HepG2 (cell line): ENCODE measurements around the gene ZDHHC16. TPM values are rescaled to one million over a fixed set of nuclear protein-coding genes. Genes with fewer than 3 reads are reported as not detected.

ENCODE experiments used
- ATAC-seq: fragments of 200-7000 bp; cut with Tn5 transposase; 3 replicates; pipeline ENCODE4 v1.9.1; 2020; ENCODE audit warnings: mild to moderate bottlenecking, moderate library complexity
- BruUV-seq: library from RNA; stranded (reverse); fragments of 400-500 nt; replicated peaks from 2 replicates; lab custom pipeline; 2021; lab: Mats Ljungman, UMichigan
- CTCF ChIA-PET: fragments of 300-600 bp; formaldehyde crosslinking; extraction: SDS; loops from one replicate; lab custom pipeline; 2021; ENCODE audit warnings: low total read pairs, inconsistent platforms, low intra/inter-chr PET ratio; lab: Yijun Ruan, JAX
- POLR2A ChIA-PET: fragments of 350-600 bp; sonication (Branson Sonifier 250); formaldehyde crosslinking; loops from one replicate; lab custom pipeline; 2020; ENCODE audit warnings: antibody characterized with exemption, inconsistent platforms; lab: Yijun Ruan, JAX
- DNase-seq: peaks from one replicate; pipeline ENCODE4 v3.0.0-alpha.2; 2015; ENCODE audit warnings: low spot score
- FAIRE-seq: peaks from 3 replicates; lab custom pipeline; 2011; peaks lifted over from hg19 to GRCh38; lab: Jason Lieb, UNC
- H2AFZ ChIP-seq: one replicate; pipeline ENCODE4 v1.6.1; 2011; ENCODE audit warnings: low read length, inconsistent platforms
- H3K27ac ChIP-seq: fragments of 300-600 bp; 3 replicates; pipeline ENCODE4 v1.8.0; 2011; ENCODE audit warnings: mixed run types, mild to moderate bottlenecking, mixed read lengths, low read length, inconsistent platforms; ENCODE audit not compliant: insufficient read depth; ENCODE audit errors: extremely low read length
- H3K27me3 ChIP-seq, 2 experiments: fragments of 200-600 bp in 1 of 2; 2 replicates in 1 of 2; 3 replicates in 1 of 2; pipeline versions ENCODE4 v1.6.0 to v1.8.0; 2011; ENCODE audit warnings: low read length in 2 of 2, mild to moderate bottlenecking in 2 of 2, moderate library complexity in 2 of 2, inconsistent platforms in 1 of 2; ENCODE audit not compliant: insufficient read depth in 2 of 2, control insufficient read depth in 1 of 2
- H3K36me3 ChIP-seq, 2 experiments: fragments of 200-600 bp in 1 of 2; replicated peaks in 1 of 2; 2 replicates in 1 of 2; 3 replicates in 1 of 2; pipeline versions ENCODE4 v1.5.1 to v1.8.0; 2011; ENCODE audit warnings: low read length in 2 of 2, inconsistent platforms in 1 of 2; ENCODE audit not compliant: insufficient read depth in 2 of 2, control insufficient read depth in 1 of 2
- H3K4me1 ChIP-seq: 2 replicates; pipeline ENCODE4 v1.5.1; 2012; ENCODE audit warnings: low read length, inconsistent platforms; ENCODE audit not compliant: insufficient read depth
- H3K4me2 ChIP-seq: 2 replicates; pipeline ENCODE4 v1.6.0; 2011; ENCODE audit warnings: low read depth, low read length, inconsistent platforms
- H3K4me3 ChIP-seq, 3 experiments: fragments of 200-600 bp in 1 of 3; sonication (generic), shearing (Covaris generic) in 1 of 3; replicated peaks in 1 of 3; 2 replicates each; pipeline ENCODE4 v1.5.1; 2011 to 2016; ENCODE audit warnings: low read length in 3 of 3, inconsistent platforms in 2 of 3, low read depth in 2 of 3, mild to moderate bottlenecking in 2 of 3, control low read depth in 1 of 3, mixed read lengths in 1 of 3; ENCODE audit not compliant: insufficient read depth in 1 of 3
- H3K79me2 ChIP-seq: one replicate; pipeline ENCODE4 v1.6.1; 2011; ENCODE audit warnings: low read length, inconsistent platforms; ENCODE audit not compliant: insufficient read depth
- H3K9ac ChIP-seq: 2 replicates; pipeline ENCODE4 v1.6.0; 2011; ENCODE audit warnings: mild to moderate bottlenecking, low read depth, low read length, inconsistent platforms; ENCODE audit not compliant: insufficient read depth
- H3K9me3 ChIP-seq: 2 replicates; pipeline ENCODE4 v1.5.1; 2012; ENCODE audit warnings: mild to moderate bottlenecking, low read length
- H4K20me1 ChIP-seq: 2 replicates; pipeline ENCODE4 v1.6.0; 2011; ENCODE audit warnings: inconsistent platforms, mild to moderate bottlenecking, low read length, moderate library complexity; ENCODE audit not compliant: insufficient read depth
- EP300 ChIP-seq, 3 experiments: sonication (generic) in 1 of 3; formaldehyde crosslinking in 1 of 3; IDR thresholded peaks; 2 replicates each; pipeline versions ENCODE4 v1.5.1 to v1.6.1; 2011 to 2020; ENCODE audit warnings: low read depth in 2 of 3, low read length in 2 of 3, borderline replicate concordance in 1 of 3, improper control_type of control experiment in 1 of 3, mild to moderate bottlenecking in 1 of 3, missing genetic modification reagents in 1 of 3, moderate library complexity in 1 of 3
- ETV6 ChIP-seq: sonication (generic); formaldehyde crosslinking; conservative IDR thresholded peaks from 2 replicates; pipeline ENCODE4 v1.4.0; 2020; ENCODE audit warnings: missing genetic modification reagents
- FOSL1 ChIP-seq: sonication (generic); formaldehyde crosslinking; IDR thresholded peaks from 2 replicates; pipeline ENCODE4 v1.9.0; 2021; ENCODE audit warnings: missing genetic modification reagents, borderline replicate concordance
- HINFP ChIP-seq: sonication (generic); formaldehyde crosslinking; IDR thresholded peaks from 2 replicates; pipeline ENCODE4 v1.4.0; 2020; ENCODE audit warnings: low read depth, mild to moderate bottlenecking, missing genetic modification reagents
- MLXIP ChIP-seq: sonication (generic); formaldehyde crosslinking; IDR thresholded peaks from 2 replicates; pipeline ENCODE4 v1.9.0; 2021; ENCODE audit warnings: missing genetic modification reagents, borderline replicate concordance
- NR3C1 ChIP-seq: sonication (generic); formaldehyde crosslinking; IDR thresholded peaks from 2 replicates; pipeline ENCODE4 v1.4.0; 2020; ENCODE audit warnings: missing genetic modification reagents
- PHF20 ChIP-seq: sonication (generic); formaldehyde crosslinking; IDR thresholded peaks from 2 replicates; pipeline ENCODE4 v1.5.0; 2020; ENCODE audit warnings: mild to moderate bottlenecking, missing genetic modification reagents
- RNF219 ChIP-seq: sonication (generic); formaldehyde crosslinking; IDR thresholded peaks from 2 replicates; pipeline ENCODE4 v1.5.0; 2020; ENCODE audit warnings: mild to moderate bottlenecking, missing genetic modification reagents
- SP5 ChIP-seq: IDR thresholded peaks from 2 replicates; pipeline ENCODE4 v1.6.1; 2016; ENCODE audit warnings: low read depth, borderline replicate concordance
- TBL1XR1 ChIP-seq: fragments of 150-350 bp; IDR thresholded peaks from 2 replicates; pipeline ENCODE4 v1.6.1; 2014; ENCODE audit warnings: borderline replicate concordance, low read length; ENCODE audit not compliant: partially characterized antibody
- ZBTB14 ChIP-seq: sonication (generic); formaldehyde crosslinking; IDR thresholded peaks from 2 replicates; pipeline ENCODE4 v1.4.0; 2020; ENCODE audit warnings: missing genetic modification reagents
- ZNF605 ChIP-seq: sonication (generic); formaldehyde crosslinking; IDR thresholded peaks from 2 replicates; pipeline ENCODE4 v1.8.0; 2022; ENCODE audit warnings: mild to moderate bottlenecking, missing genetic modification reagents
- ZNF891 ChIP-seq: sonication (generic); formaldehyde crosslinking; IDR thresholded peaks from 2 replicates; pipeline ENCODE4 v1.5.0; 2020; ENCODE audit warnings: mild to moderate bottlenecking, missing genetic modification reagents
- WGBS: methylation state at CpG from one replicate; pipeline ENCODE4 v1.1.6; 2017; ENCODE audit warnings: low lambda C conversion rate; 5-methylcytosine and 5-hydroxymethylcytosine counted together
- in situ Hi-C: cut with HindIII; loops from 2 replicates; pipeline ENCODE4 v1.10.0; 2017; ENCODE audit warnings: low pct_unique_long_range_greater_than_20kb; ENCODE audit not compliant: extremely low pct_ligation_motif_present
- intact Hi-C: fragments of 100-400 bp; cut with micrococcal nuclease; formaldehyde crosslinking; loops from one replicate; pipeline ENCODE4 v1.10.0; 2022; ENCODE audit not compliant: unreplicated experiment
- polyA plus RNA-seq, 8 experiments: library from polyadenylated mRNA; depleted of rRNA in 3 of 8; stranded (reverse) in 7 of 8; unstranded in 1 of 8; fragments of >200 nt; fragmentation: Illumina TruSeq in 4 of 8; extraction: Trizol in 4 of 8; gene quantifications; 2 replicates each; pipeline versions ENCODE4 v1.2.1 to v1.2.3, GENCODE V29; 2011 to 2016; ENCODE audit warnings: low read depth in 4 of 8, missing spikeins in 1 of 8, mixed read lengths in 1 of 8; ENCODE audit not compliant: insufficient read depth in 1 of 8
- total RNA-seq, 5 experiments: library from RNA; depleted of rRNA; stranded (reverse); fragments of >200 nt; fragmentation: Illumina TruSeq; extraction: Trizol; gene quantifications; 2 replicates each; pipeline ENCODE4 v1.2.3, GENCODE V29; 2016; ENCODE audit warnings: low read depth in 1 of 5

Gene ZDHHC16
- total and polyA plus RNA-seq, 2 of the 13 experiments (the other 11 are each of a cell fraction or from before 2014, with no cell fraction given), result 40.8 to 41.8 TPM

GRCh38 chr10:97426776-97427570 lies 19.0 kb upstream of the ZDHHC16 start:
- ChIA-PET CTCF (interaction anchor here (2.1 kb wide), 1 partner anchor 20 kb away, joined by 14 read pairs; no protein-coding TSS in a partner anchor), POLR2A (interaction anchor here (0.5 to 2.3 kb wide), 6 partner anchors 9 to 26 kb away, joined by 3 to 7 read pairs (median 4); partner anchors contain the start of gene RRP12)
- no peaks in the 10 kb centered on the region for H3K9me3 ChIP-seq
- peaks cover 42% of the 10 kb centered on the region for H3K4me1 ChIP-seq
- ATAC-seq, result peak; percentile 9; the same call in 2 of the 3 replicates
- peak overlapping the region; percentile 93 for H3K9ac ChIP-seq
- H3K27me3 ChIP-seq, result no peaks in the 10 kb centered on the region; a peak in 1 of 5 replicates
- H2AFZ ChIP-seq, result no peak overlapping the region
- no peak for FAIRE-seq
- intact Hi-C loops, result loop anchor here (2.0 kb wide), 1 partner anchor 20 kb away; no protein-coding TSS in a partner anchor
- peaks cover 40% of the 10 kb centered on the region for H3K79me2 ChIP-seq
- peak overlapping the region; percentile 83 to 98 (median 96) for H3K4me3 ChIP-seq
- H4K20me1 ChIP-seq, result peaks cover 33% of the 10 kb centered on the region
- WGBS, result under 1% methylated on average over 32 of the region's 34 CpGs
- H3K36me3 ChIP-seq, result peaks cover 3 to 28% of the 10 kb centered on the region in 2 experiments
- no peak for DNase-seq
- in situ Hi-C loops, result no loop called here
- BruUV-seq, result no TSS peak
- H3K4me2 ChIP-seq, result peak overlapping the region; percentile 91
- peak overlapping the region; percentile 89 for H3K27ac ChIP-seq
- TF ChIP-seq MLXIP (CRISPR knock-in tag), result no peak
- no peak for TF ChIP-seq ETV6
- peak; percentile 46; the same call in 1 of the 2 replicates for TF ChIP-seq ZNF891 (CRISPR knock-in tag)
- TF ChIP-seq HINFP (CRISPR knock-in tag), result no peak
- no peak for TF ChIP-seq EP300 (IDR thresholded peaks at IDR 0.05; ENCODE audit: low read depth in 2 of 2, low read length in 2 of 2)
- no peak for TF ChIP-seq EP300 (CRISPR knock-in tag; IDR thresholded peaks at IDR 0.05; ENCODE audit: borderline replicate concordance)
- peak; percentile 63 for TF ChIP-seq ZNF605 (CRISPR knock-in tag)
- TF ChIP-seq ZBTB14, result no peak
- no peak for TF ChIP-seq NR3C1
- TF ChIP-seq PHF20 (CRISPR knock-in tag), result no peak
- TF ChIP-seq SP5, result no peak
- no peak for TF ChIP-seq RNF219 (CRISPR knock-in tag)
- TF ChIP-seq TBL1XR1, result no peak
- TF ChIP-seq FOSL1 (CRISPR knock-in tag), result no peak
